VCaP (cell line): Measurements from ENCODE around the gene CRACR2B.

Experiments used
- H3K27ac ChIP-seq: fragments of 450-650 bp; 2 replicates; pipeline ENCODE4 v1.5.1; 2017
- CTCF ChIP-seq: fragments of 450-650 bp; conservative IDR thresholded peaks from 2 replicates; pipeline ENCODE4 v1.5.1; 2017; ENCODE audit warnings: mild to moderate bottlenecking, moderate library complexity

Gene CRACR2B

DNA sequence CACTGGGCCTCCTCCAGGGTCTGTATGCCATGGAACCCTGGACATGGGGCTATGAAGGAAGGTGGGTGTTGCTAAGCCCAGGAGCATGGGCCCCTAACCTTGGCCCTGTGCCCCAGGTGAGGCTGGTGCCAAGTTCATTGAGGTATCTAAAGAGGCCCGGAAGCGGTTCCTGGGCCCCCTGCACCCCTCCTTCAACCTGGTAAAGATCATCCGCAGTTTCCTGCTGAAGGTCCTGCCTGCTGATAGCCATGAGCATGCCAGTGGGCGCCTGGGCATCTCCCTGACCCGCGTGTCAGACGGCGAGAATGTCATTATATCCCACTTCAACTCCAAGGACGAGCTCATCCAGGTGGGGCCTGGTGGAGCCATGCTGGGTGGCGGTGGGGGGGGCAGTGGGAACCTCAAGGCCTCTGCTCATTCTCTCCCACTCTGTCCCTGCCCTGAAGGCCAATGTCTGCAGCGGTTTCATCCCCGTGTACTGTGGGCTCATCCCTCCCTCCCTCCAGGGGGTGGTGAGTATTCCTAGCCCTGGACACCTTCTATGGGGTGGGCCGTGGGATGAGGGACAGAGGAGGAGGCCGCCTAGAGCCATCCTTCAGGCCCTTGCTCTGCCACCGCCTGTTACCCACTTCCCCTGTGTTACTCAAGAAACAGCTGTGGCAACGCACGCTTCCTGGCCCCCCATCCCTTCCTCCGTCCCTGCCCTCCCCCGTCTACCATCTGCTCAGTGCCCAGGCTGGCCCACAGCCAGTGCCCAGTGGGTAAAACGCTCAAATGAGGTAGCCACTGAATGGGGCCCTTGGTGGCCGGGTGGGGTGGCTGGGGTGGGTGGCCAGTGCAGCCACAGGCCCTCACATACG is 6.0 kb upstream of the CRACR2B start:
- no peak for TF ChIP-seq CTCF
- H3K27ac ChIP-seq, result peak overlapping the region; percentile 95

GRCh38 chr11:823441-824291 is 4.1 kb upstream of the CRACR2B start:
- TF ChIP-seq CTCF, result no peak
- H3K27ac ChIP-seq, result peak overlapping the region; percentile 95

DNA sequence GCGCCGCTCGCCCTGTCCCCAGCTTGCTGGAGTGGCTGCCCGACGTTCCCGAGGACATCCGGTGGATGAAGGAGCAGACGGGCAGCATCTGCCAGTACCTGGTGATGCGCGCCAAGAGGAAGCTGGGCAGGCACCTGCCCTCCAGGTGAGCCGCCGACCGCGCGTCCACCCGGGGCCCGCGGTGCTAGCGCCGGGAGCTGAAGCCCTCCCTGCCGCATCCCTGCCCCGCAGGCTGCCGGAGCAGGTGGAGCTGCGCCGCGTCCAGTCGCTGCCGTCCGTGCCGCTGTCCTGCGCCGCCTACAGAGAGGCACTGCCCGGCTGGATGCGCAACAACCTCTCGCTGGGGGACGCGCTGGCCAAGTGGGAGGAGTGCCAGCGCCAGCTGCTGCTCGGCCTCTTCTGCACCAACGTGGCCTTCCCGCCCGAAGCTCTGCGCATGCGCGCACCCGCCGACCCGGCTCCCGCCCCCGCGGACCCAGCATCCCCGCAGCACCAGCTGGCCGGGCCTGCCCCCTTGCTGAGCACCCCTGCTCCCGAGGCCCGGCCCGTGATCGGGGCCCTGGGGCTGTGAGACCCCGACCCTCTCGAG is 3.3 kb upstream of the CRACR2B start:
- TF ChIP-seq CTCF, result no peak
- H3K27ac ChIP-seq, result peak overlapping the region; percentile 95

- H3K27ac ChIP-seq, result peak overlapping the region; percentile 95
- TF ChIP-seq CTCF, result no peak
Observed at GRCh38 chr11:824942-825341, 2.8 kb upstream of the CRACR2B start.

DNA sequence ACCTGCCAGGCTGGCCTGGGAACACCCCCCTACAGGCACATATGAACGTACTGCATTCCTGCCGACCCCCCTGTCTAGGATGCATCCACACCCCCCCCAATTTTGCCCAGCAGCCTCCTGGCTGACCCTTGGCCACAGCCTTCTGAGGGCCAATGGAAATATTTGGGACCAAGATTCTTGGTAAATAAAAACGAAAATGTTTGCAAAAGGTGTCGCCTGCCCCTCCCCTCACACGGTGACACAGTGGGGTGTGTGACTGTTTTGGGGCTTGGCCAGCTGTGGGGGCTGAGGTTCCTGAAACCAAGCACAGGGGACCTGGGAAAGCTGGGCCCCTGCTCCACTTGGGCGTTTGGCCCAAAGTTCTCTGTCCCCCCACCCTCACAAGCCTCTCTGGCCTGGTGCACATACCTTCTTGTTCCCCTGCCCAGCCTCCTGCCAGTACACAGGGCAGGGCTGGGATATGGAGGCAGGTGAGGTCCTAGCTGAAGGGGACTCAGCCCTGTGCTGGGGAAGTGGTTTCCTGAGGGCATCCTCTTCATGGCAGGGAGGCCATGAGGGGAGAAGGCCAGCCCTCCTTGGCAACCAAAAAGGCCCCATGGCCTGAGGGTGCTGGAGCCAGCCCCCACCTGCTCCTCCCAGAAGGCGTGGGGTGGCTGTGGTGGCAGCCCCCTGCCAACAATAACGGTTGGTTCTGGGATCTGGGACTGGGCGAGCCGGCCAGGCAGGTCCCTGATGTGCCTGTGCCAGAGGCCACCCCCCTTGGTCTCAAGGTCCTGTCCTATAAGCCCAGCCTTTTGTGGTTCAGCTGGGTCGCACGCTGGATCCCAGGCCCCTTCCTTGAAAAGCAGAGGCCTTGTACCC is 2.1 kb upstream of the CRACR2B start:
- H3K27ac ChIP-seq, result peak overlapping the region; percentile 95
- TF ChIP-seq CTCF, result no peak

DNA sequence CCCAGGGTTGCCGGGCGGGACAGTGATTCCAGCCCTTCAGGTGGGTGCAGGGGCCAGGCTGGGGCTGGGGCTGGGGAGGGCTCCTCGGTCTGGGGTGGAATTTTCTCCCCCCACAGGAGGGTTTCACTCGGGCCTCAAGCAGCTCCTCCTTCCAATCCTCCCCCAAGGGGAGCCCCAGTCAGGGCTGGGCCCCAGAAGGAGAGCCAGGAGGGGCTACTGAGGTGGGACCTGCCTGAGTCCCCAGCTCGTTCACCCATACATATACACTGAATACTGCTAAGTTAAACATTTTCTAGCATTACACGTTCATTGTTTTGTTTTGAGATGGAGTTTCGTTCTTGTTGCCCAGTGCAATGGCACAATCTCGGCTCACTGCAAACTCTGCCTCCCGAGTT is 1.5 kb upstream of the CRACR2B start:
- TF ChIP-seq CTCF, result no peak
- peak overlapping the region; percentile 95 for H3K27ac ChIP-seq
